GM12878 (cell line): Measurements from ENCODE around the gene DENND2C. TPM values are rescaled to one million over a fixed set of nuclear protein-coding genes. Genes with fewer than 3 reads are reported as not detected.

Source experiments
- ATAC-seq: fragments of 200-7000 bp; cut with Tn5 transposase; 3 replicates; pipeline ENCODE4 v1.9.1; 2020; ENCODE audit warnings: mild to moderate bottlenecking, moderate library complexity
- BruUV-seq: library from RNA; stranded (reverse); fragments of 400-500 nt; replicated peaks from 2 replicates; lab custom pipeline; 2021; lab: Mats Ljungman, UMichigan
- CTCF ChIA-PET: fragments of 300-600 bp; sonication (Branson Sonifier 250); formaldehyde crosslinking; extraction: SDS; loops from one replicate; lab custom pipeline; 2021; ENCODE audit warnings: inconsistent platforms; lab: Yijun Ruan, JAX
- POLR2A ChIA-PET: fragments of 350-600 bp; formaldehyde crosslinking; extraction: SDS; loops from one replicate; lab custom pipeline; 2021; ENCODE audit warnings: inconsistent platforms; lab: Charles Lee
- RAD21 ChIA-PET: fragments of 300-600 bp; sonication (Branson Sonifier 250); formaldehyde crosslinking; loops from one replicate; lab custom pipeline; 2023; ENCODE audit warnings: antibody characterized with exemption; ENCODE audit not compliant: unreplicated experiment; lab: Charles Lee
- SMC1A ChIA-PET: fragments of 300-600 bp; sonication (Branson Sonifier 250); formaldehyde crosslinking; loops from one replicate; lab custom pipeline; 2023; ENCODE audit not compliant: unreplicated experiment, uncharacterized antibody; lab: Charles Lee
- DNase-seq: peaks from one replicate; pipeline ENCODE4 v3.0.0-alpha.2; 2011; ENCODE audit warnings: low read depth, low spot score
- FAIRE-seq: peaks from 3 replicates; lab custom pipeline; 2011; peaks lifted over from hg19 to GRCh38; lab: Jason Lieb, UNC
- H2AFZ ChIP-seq: 2 replicates; pipeline ENCODE4 v1.6.0; 2011; ENCODE audit warnings: low read depth, low read length, control low read depth; ENCODE audit not compliant: control insufficient read depth
- H3K27ac ChIP-seq: 2 replicates; pipeline ENCODE4 v1.5.1; 2011; ENCODE audit warnings: control low read depth; ENCODE audit not compliant: control insufficient read depth, insufficient read depth
- H3K27me3 ChIP-seq, 2 experiments: replicated peaks in 1 of 2; 2 replicates each; pipeline versions ENCODE4 v1.6.0 to v1.6.1; 2011; ENCODE audit warnings: low read length in 1 of 2; ENCODE audit not compliant: control insufficient read depth in 2 of 2, insufficient read depth in 2 of 2
- H3K36me3 ChIP-seq, 2 experiments: 2 replicates each; pipeline ENCODE4 v1.5.1; 2011; ENCODE audit warnings: low read length in 1 of 2; ENCODE audit not compliant: control insufficient read depth in 2 of 2, insufficient read depth in 2 of 2
- H3K4me1 ChIP-seq: 2 replicates; pipeline ENCODE4 v1.6.1; 2011; ENCODE audit warnings: mild to moderate bottlenecking, low read length, moderate library complexity, mixed read lengths; ENCODE audit not compliant: control insufficient read depth, insufficient read depth
- H3K4me2 ChIP-seq: 2 replicates; pipeline ENCODE4 v1.6.0; 2011; ENCODE audit warnings: control low read depth; ENCODE audit not compliant: control insufficient read depth, insufficient read depth
- H3K4me3 ChIP-seq: fragments of 200-600 bp; sonication (generic); 2 replicates; pipeline ENCODE4 v1.5.1; 2016
- H3K79me2 ChIP-seq: 2 replicates; pipeline ENCODE4 v1.6.0; 2011; ENCODE audit warnings: low read length; ENCODE audit not compliant: control insufficient read depth, insufficient read depth
- H3K9ac ChIP-seq: 2 replicates; pipeline ENCODE4 v1.8.0; 2011; ENCODE audit warnings: low read length, control low read depth, mixed read lengths; ENCODE audit not compliant: control insufficient read depth, insufficient read depth
- H3K9me3 ChIP-seq: replicated peaks from 3 replicates; pipeline ENCODE4 v1.5.1; 2011; ENCODE audit warnings: mild to moderate bottlenecking, low read length; ENCODE audit not compliant: control insufficient read depth, insufficient read depth
- H4K20me1 ChIP-seq: 2 replicates; pipeline ENCODE4 v1.6.0; 2011; ENCODE audit not compliant: control insufficient read depth, insufficient read depth
- BCLAF1 ChIP-seq: fragments of 450-650 bp; IDR thresholded peaks from 2 replicates; pipeline ENCODE4 v1.6.1; 2017; ENCODE audit warnings: antibody characterized with exemption, mild to moderate bottlenecking, moderate library complexity
- CHD1 ChIP-seq: IDR thresholded peaks from 2 replicates; pipeline ENCODE4 v1.6.1; 2012; ENCODE audit warnings: low read depth, low read length, improper control_type of control experiment
- CHD4 ChIP-seq: fragments of 200-600 bp; sonication (generic); IDR thresholded peaks from 2 replicates; pipeline ENCODE4 v1.6.1; 2016; ENCODE audit warnings: mild to moderate bottlenecking
- CTCF ChIP-seq, 3 experiments: IDR thresholded peaks in 2 of 3; conservative IDR thresholded peaks in 1 of 3; 2 replicates each; pipeline ENCODE4 v1.5.1; 2011; ENCODE audit warnings: low read depth in 3 of 3, low read length in 3 of 3, mild to moderate bottlenecking in 3 of 3, control low read depth in 2 of 3, moderate library complexity in 2 of 3, inconsistent platforms in 1 of 3, mixed read lengths in 1 of 3; ENCODE audit not compliant: control insufficient read depth in 2 of 3, insufficient read depth in 1 of 3; ENCODE audit errors: extremely low read depth in 1 of 3
- EGR1 ChIP-seq, 2 experiments: IDR thresholded peaks; 1 replicate in 1 of 2; 2 replicates in 1 of 2; pipeline ENCODE4 v1.6.1; 2011 to 2012; ENCODE audit warnings: low read depth in 2 of 2, low read length in 2 of 2, borderline replicate concordance in 1 of 2, mild to moderate bottlenecking in 1 of 2, moderate library complexity in 1 of 2
- FOXK2 ChIP-seq: fragments of 450-650 bp; IDR thresholded peaks from 2 replicates; pipeline ENCODE4 v1.6.1; 2017; ENCODE audit warnings: mild to moderate bottlenecking, moderate library complexity
- HDGF ChIP-seq: fragments of 450-650 bp; IDR thresholded peaks from 2 replicates; pipeline ENCODE4 v1.6.1; 2016; ENCODE audit warnings: antibody characterized with exemption
- IKZF1 ChIP-seq: fragments of 450-650 bp; conservative IDR thresholded peaks from 2 replicates; pipeline ENCODE4 v1.6.1; 2017; ENCODE audit warnings: antibody characterized with exemption, mild to moderate bottlenecking
- MEF2B ChIP-seq: fragments of 450-650 bp; IDR thresholded peaks from 2 replicates; pipeline ENCODE4 v1.6.1; 2018; ENCODE audit warnings: mild to moderate bottlenecking, moderate library complexity; ENCODE audit not compliant: partially characterized antibody, poor library complexity, severe bottlenecking
- POU2F2 ChIP-seq: IDR thresholded peaks from 3 replicates; pipeline ENCODE4 v1.6.1; 2011; ENCODE audit warnings: low read depth, mild to moderate bottlenecking, low read length, borderline replicate concordance
- RB1 ChIP-seq: fragments of 450-650 bp; formaldehyde crosslinking; IDR thresholded peaks from 2 replicates; pipeline ENCODE4 v1.6.1; 2017; ENCODE audit warnings: mild to moderate bottlenecking, borderline replicate concordance
- RBBP5 ChIP-seq: fragments of 200-600 bp; sonication (generic); conservative IDR thresholded peaks from 2 replicates; pipeline ENCODE4 v1.6.1; 2016
- SKIL ChIP-seq: fragments of 450-650 bp; IDR thresholded peaks from 2 replicates; pipeline ENCODE4 v1.6.1; 2017; ENCODE audit warnings: mild to moderate bottlenecking, low read depth, inconsistent platforms; ENCODE audit not compliant: poor library complexity, severe bottlenecking
- SUPT20H ChIP-seq: IDR thresholded peaks from 2 replicates; pipeline ENCODE4 v1.6.1; 2011; ENCODE audit warnings: low read depth, mild to moderate bottlenecking, low read length, moderate library complexity, borderline replicate concordance; ENCODE audit not compliant: control insufficient read depth
- USF2 ChIP-seq: IDR thresholded peaks from 2 replicates; pipeline ENCODE4 v1.6.1; 2011; ENCODE audit warnings: low read depth, low read length, improper control_type of control experiment, borderline replicate concordance
- WGBS: methylation state at CpG from one replicate; pipeline ENCODE4 v1.1.6; 2016; ENCODE audit warnings: low lambda C conversion rate; ENCODE audit not compliant: insufficient replicate concordance, insufficient coverage; ENCODE audit errors: missing lambda C conversion rate; 5-methylcytosine and 5-hydroxymethylcytosine counted together
- in situ Hi-C: fragments of 300-500 bp; cut with MboI; formaldehyde crosslinking; loops from 9 replicates; pipeline ENCODE4 v1.14.3; 2018; ENCODE audit warnings: mixed read lengths
- intact Hi-C: fragments of 100-400 bp; cut with micrococcal nuclease; formaldehyde crosslinking; loops from one replicate; pipeline ENCODE4 v1.14.2; 2022; ENCODE audit not compliant: unreplicated experiment
- polyA plus RNA-seq, 11 experiments: library from polyadenylated mRNA; depleted of rRNA in 4 of 11; unstranded in 6 of 11; stranded (reverse) in 5 of 11; fragments of >200 nt; fragmentation: Nextera tagmentation in 4 of 11; fragmentation: Illumina TruSeq in 1 of 11; extraction: Ambion mirVana in 4 of 11; extraction: Trizol in 1 of 11; gene quantifications; 1 replicate in 1 of 11; 2 replicates in 10 of 11; pipeline versions ENCODE4 v1.2.1 to v1.2.3, GENCODE V29; 2011 to 2016; ENCODE audit warnings: inconsistent platforms in 2 of 11, missing spikeins in 2 of 11, low read depth in 1 of 11
- total RNA-seq, 4 experiments: library from RNA; depleted of rRNA in 3 of 4; stranded (reverse); fragments of >200 nt in 3 of 4; fragmentation: Illumina TruSeq in 1 of 4; extraction: Trizol in 1 of 4; gene quantifications; 2 replicates each; pipeline versions ENCODE4 v1.2.1 to v1.2.3, GENCODE V29; 2013 to 2021

DENND2C gene
- total and polyA plus RNA-seq, 10 of the 15 experiments (the other 5 are each of a cell fraction or from before 2014, with no cell fraction given) = 0.01 to 0.10 (median 0.06) TPM; not detected in 3

GRCh38 chr1:114554577-114554976, 115.3 kb downstream of the DENND2C start:
- Histone ChIP-seq H3K27me3 (no peaks in the 10 kb centered on the region), H3K79me2 (no peaks in the 10 kb centered on the region), H3K9me3 (no peaks in the 10 kb centered on the region), H3K36me3 (no peaks in the 10 kb centered on the region), H3K4me3 (no peak overlapping the region), H3K9ac (no peak overlapping the region), H4K20me1 (no peaks in the 10 kb centered on the region), H3K4me1 (peaks cover 8% of the 10 kb centered on the region), H3K4me2 (no peak overlapping the region), H2AFZ (no peak overlapping the region), H3K27ac (no peak overlapping the region)
- in situ Hi-C loops (loop anchor here (10.0 kb wide), 1 partner anchor 580 kb away; the partner anchor contains the start of gene OLFML3), intact Hi-C loops (no loop called here)
- WGBS = 87% methylated on average over 2 of the region's 2 CpGs
- ATAC-seq (no peak), FAIRE-seq (no peak), DNase-seq (no peak)
- no TSS peak for BruUV-seq
- POLR2A ChIA-PET = no interaction called here
- CTCF ChIA-PET = interaction anchor here (8.0 kb wide), 1 partner anchor 208 kb away, joined by 54 read pairs; no protein-coding TSS in a partner anchor
- SMC1A ChIA-PET = interaction anchor here (0.7 to 1.4 kb wide), 2 partner anchors 83 to 139 kb away, joined by 3 to 5 read pairs; no protein-coding TSS in a partner anchor
- RAD21 ChIA-PET = no interaction called here
- no peak for TF ChIP-seq HDGF
- no peak for TF ChIP-seq CHD1
- TF ChIP-seq EGR1 (IDR thresholded peaks at IDR 0.05; ENCODE audit: borderline replicate concordance in 1 of 2, low read depth in 2 of 2, low read length in 2 of 2) = no peak
- TF ChIP-seq CHD4 = no peak
- no peak for TF ChIP-seq BCLAF1
- TF ChIP-seq RBBP5 = no peak
- no peak for TF ChIP-seq CTCF (IDR thresholded peaks at IDR 0.05 in 2 of 3, conservative IDR thresholded peaks at IDR 0.05 in 1 of 3; ENCODE audit: control insufficient read depth in 2 of 3, extremely low read depth in 1 of 3, insufficient read depth in 1 of 3, low read depth in 3 of 3, low read length in 3 of 3)
- TF ChIP-seq FOXK2 = no peak
- no peak for TF ChIP-seq USF2
- TF ChIP-seq SUPT20H = no peak
- TF ChIP-seq RB1 = no peak
- TF ChIP-seq IKZF1 = no peak
- TF ChIP-seq MEF2B = no peak
- TF ChIP-seq POU2F2 = no peak
- TF ChIP-seq SKIL = no peak
